Astrocyte (in vitro differentiated cells and primary cell): ENCODE results near the gene PRKCA.

Experiments
- CTCF ChIP-seq: IDR thresholded peaks from 2 replicates; pipeline ENCODE4 v1.5.1; 2011; ENCODE audit warnings: low read depth, mild to moderate bottlenecking, inconsistent platforms, low read length, moderate library complexity; ENCODE audit not compliant: insufficient read depth
- EZH2 ChIP-seq: IDR thresholded peaks from 2 replicates; pipeline ENCODE4 v1.6.1; 2012; ENCODE audit warnings: mild to moderate bottlenecking, low read length, inconsistent platforms; ENCODE audit not compliant: insufficient read depth

- TF ChIP-seq CTCF: no peak
- no peak for TF ChIP-seq EZH2
Observed at GRCh38 chr17:66416207-66416940, 114.0 kb downstream of the PRKCA start.
